ENCODE results near the gene EPS15. TPM values are rescaled to one million over a fixed set of nuclear protein-coding genes. Genes with fewer than 3 reads are reported as not detected.

The EPS15 gene
- total and polyA plus RNA-seq, 10 donors = 24.2 to 142 (median 126) TPM

- Histone ChIP-seq H3K9me3 (no peaks in the 10 kb centered on the region), H3K4me3 (no peak overlapping the region), H3K27ac (no peak overlapping the region), H3K36me3 (peaks cover 4 to 99% (median 49%) of the 10 kb centered on the region in 6 donors), H3K27me3 (replicated peaks in 1 of 7) (no peaks in the 10 kb centered on the region), H3K4me1 (no peaks in the 10 kb centered on the region)
- no peak for DNase-seq
- intact Hi-C loops (cut with DNase I; ENCODE audit: low total_unique reads) = no loop called here
- WGBS, 5 donors = 90 to 100% (median 98%) methylated on average over 3 of the region's 3 CpGs
- TF ChIP-seq POLR2AphosphoS5 (IDR thresholded peaks at IDR 0.05) (no peak), POLR2A (IDR thresholded peaks at IDR 0.05) (no peak), CTCF (IDR thresholded peaks at IDR 0.05 in 8 of 11, conservative IDR thresholded peaks at IDR 0.05 in 3 of 11) (no peak)
Observed at GRCh38 chr1:51373898-51374297, 145.2 kb downstream of the EPS15 start.

- no peak for TF ChIP-seq POLR2AphosphoS5 (IDR thresholded peaks at IDR 0.05)
- TF ChIP-seq POLR2A (IDR thresholded peaks at IDR 0.05) = no peak
- TF ChIP-seq CTCF (IDR thresholded peaks at IDR 0.05 in 8 of 11, conservative IDR thresholded peaks at IDR 0.05 in 3 of 11) = no peak
- peaks cover 4 to 99% (median 44%) of the 10 kb centered on the region in 6 donors for H3K36me3 ChIP-seq
- intact Hi-C loops (cut with DNase I; ENCODE audit: low total_unique reads) = no loop called here
- H3K4me3 ChIP-seq = no peak overlapping the region
- no peak overlapping the region for H3K27ac ChIP-seq
- no peak for DNase-seq
- H3K4me1 ChIP-seq = no peaks in the 10 kb centered on the region
- no peaks in the 10 kb centered on the region for H3K9me3 ChIP-seq
- H3K27me3 ChIP-seq (replicated peaks in 1 of 7) = no peaks in the 10 kb centered on the region
Observed at GRCh38 chr1:51372561-51372960, 146.5 kb downstream of the EPS15 start.

- no peaks in the 10 kb centered on the region for H3K4me1 ChIP-seq
- peaks cover 4 to 100% (median 52%) of the 10 kb centered on the region in 6 donors for H3K36me3 ChIP-seq
- H3K4me3 ChIP-seq = no peak overlapping the region
- H3K27ac ChIP-seq = no peak overlapping the region
- intact Hi-C loops (cut with DNase I; ENCODE audit: low total_unique reads) = no loop called here
- no peaks in the 10 kb centered on the region for H3K27me3 ChIP-seq (replicated peaks in 1 of 7)
- no peak for DNase-seq
- WGBS, 5 donors = 91 to 95% (median 93%) methylated on average over 4 of the region's 4 CpGs
- no peaks in the 10 kb centered on the region for H3K9me3 ChIP-seq
- TF ChIP-seq POLR2A (IDR thresholded peaks at IDR 0.05) (no peak), POLR2AphosphoS5 (IDR thresholded peaks at IDR 0.05) (no peak), CTCF (IDR thresholded peaks at IDR 0.05 in 8 of 11, conservative IDR thresholded peaks at IDR 0.05 in 3 of 11) (no peak)
Observed at GRCh38 chr1:51369171-51369570, 149.9 kb downstream of the EPS15 start.

GRCh38 chr1:51365774-51366173 is 153.3 kb downstream of the EPS15 start:
- 95 to 100% (median 100%) methylated on average over 1 of the region's 1 CpG for whole genome bisulfite sequencing, 5 donors
- no peak overlapping the region for H3K27ac ChIP-seq

More at GRCh38 chr1:51365774-51366173, 153.3 kb downstream of the EPS15 start:
- no peaks in the 10 kb centered on the region for H3K9me3 ChIP-seq
- TF ChIP-seq POLR2AphosphoS5 (IDR thresholded peaks at IDR 0.05) (no peak), CTCF (IDR thresholded peaks at IDR 0.05 in 8 of 11, conservative IDR thresholded peaks at IDR 0.05 in 3 of 11) (no peak), POLR2A (IDR thresholded peaks at IDR 0.05) (no peak)
- no peaks in the 10 kb centered on the region for H3K4me1 ChIP-seq
- H3K4me3 ChIP-seq = no peak overlapping the region
- no peaks in the 10 kb centered on the region for H3K27me3 ChIP-seq (replicated peaks in 1 of 7)
- peaks cover 0 to 100% (median 49%) of the 10 kb centered on the region in 6 donors for H3K36me3 ChIP-seq
- intact Hi-C loops (cut with DNase I; ENCODE audit: low total_unique reads) = no loop called here
- DNase-seq = no peak

Measured in spleen (tissue), 11 donors.